Epidermal melanocyte (primary cell): Measurements from ENCODE around the gene MYRFL.
"Not testable (repeated sequence)": the region's sequence is repeated elsewhere in the genome, so short reads cannot be mapped to it uniquely, and the experiment has no call there.

ENCODE experiments used
- DNase-seq: peaks from one replicate; pipeline ENCODE4 v3.0.0; 2011; ENCODE audit warnings: low spot score; ENCODE audit not compliant: insufficient read length

MYRFL gene

DNA sequence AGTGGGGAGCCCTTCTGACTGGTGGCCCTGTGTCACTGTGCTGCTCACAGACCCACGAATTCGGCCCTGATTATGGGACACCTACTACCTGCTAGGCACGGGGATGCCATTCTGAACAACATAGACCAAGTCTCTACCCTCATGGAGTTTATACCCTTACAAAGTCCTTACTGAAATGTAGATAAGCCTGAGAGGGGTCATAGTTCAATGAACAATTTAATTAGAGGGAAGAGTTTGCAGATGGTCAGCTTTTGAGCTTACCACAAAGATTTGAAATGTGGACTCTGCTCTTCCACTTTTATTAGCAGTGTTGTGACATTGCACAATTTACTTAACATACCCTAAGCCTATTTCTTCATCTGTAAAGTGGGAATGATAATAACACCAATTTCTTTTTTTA, 161.1 kb downstream of the MYRFL start:
- no peak for DNase-seq

DNA sequence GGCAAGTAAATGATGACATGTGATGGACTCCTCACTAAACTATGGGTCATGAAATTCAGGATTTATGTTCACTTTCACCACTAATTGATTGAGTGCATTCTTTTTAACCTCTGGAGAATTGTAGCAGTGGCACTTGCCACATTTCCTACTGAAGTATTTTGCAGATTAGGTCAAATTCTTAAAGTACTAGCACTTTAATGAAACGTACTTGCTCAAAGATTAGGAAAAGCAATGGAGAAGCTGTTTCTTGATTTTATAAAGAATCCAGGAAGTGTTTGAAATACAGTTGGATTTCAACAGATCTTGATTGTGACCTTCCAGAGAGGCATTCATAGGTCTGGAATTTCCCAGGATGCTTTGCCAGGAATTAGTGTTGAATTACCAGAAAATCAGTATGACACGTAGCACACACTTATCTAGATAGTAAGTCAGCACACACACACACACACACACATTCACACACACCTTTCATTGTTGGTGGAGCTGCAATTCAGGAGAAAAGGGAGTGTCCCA, 162.6 kb downstream of the MYRFL start:
- DNase-seq = no peak

DNA sequence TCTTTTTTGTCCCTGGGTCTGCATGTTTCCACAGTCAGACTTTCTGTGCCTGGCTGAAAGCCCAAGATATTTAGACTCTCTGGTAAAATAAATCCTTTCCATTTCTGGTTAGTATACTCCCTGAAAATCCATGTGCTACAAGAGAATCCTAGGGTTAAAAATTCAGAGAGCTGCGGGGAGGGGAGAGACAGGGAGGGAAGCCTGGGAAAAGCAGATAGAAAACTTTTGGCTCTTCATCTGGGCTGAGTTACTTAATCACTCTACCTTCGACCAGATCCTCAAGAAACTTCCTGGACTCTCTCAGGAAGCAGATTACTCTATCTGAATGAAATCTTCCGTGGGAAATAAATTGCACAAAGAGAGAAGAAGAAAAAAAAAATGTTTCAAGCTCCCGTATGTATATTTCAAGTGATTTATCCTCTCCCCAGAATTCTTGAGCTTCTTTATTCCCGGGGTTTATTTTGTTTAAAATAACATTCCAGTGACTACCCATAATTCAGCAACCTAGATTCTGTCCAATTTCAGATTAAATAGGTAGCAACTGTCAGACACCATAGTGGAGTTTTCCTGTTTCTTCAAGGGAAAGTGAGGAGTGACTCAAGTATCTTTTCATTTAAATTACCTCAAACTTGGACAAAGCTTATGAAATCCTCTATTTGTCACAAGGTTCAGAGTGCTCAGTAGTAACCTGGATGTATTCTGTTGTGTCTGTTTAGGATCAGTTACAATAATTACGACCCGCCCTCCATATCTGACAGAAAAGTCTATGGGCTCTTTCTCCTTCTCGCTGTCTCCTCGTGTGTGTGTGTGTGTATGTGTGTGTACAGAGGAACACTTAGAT, 163.7 kb downstream of the MYRFL start:
- no peak for DNase-seq

DNA sequence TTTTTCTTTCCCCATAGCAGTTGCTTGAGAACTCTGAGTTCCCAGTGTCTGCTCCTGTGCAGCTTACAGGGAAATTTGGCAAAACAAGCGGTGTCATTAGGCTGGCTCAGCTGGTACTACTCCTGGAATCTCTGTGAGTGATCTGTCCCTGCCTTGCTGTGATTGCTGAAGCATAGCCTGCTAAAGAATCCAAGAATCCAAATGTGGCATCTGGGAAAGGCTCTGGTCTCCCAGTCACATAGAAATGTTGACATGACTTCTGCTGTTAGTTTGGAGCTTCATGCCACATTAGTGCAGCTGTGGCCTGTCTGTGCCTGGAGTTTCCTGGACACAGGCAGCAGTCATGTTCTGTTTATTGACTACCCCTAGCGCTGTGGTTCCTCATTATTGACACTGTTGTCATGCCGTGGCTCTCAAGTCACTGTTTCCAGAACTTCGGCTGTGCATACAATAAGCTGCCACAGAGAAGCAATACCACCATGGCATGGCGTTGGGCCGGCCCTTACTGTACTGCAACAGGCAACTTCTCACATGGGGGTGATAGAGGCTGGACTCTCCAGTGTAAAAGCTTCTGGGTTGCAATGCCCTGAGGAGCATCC, 166.8 kb downstream of the MYRFL start:
- DNase-seq = no peak

DNA sequence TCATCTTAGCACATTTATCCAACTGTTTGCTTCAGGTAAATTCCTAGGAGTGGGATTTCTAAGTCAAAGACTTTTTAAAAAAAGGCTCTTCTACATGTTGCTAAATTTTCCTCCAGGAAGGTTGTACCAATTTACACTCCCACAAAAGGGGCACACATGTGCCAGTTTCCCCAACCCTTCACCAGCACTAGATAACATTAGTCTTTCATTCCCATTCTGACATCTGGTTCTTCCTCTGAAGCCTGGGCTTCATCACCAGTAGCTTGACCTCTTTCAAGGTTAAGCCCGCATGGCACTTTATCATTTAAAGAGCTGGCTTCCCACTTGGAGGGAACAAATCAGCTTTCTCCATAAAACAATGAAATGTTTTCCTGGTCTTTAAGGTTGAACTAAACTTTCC, 168.4 kb downstream of the MYRFL start:
- DNase-seq = no peak

DNA sequence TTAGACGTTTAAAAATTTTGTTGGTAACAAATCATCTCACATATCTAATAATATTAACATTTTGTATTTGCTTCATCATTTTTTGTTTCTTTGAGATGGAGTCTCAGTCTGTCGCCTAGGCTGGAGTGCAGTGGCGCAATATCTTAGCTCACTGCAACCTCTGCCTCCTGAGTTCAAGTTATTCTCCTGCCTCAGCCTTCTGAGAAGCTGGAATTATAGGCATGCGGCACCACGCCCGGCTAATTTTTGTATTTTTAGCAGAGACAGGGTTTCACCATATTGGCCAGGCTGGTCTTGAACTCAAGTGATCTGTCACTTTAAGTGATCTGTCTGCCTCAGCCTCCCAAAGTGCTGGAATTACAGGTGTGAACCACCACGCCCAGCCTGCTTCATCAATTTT, 169.1 kb downstream of the MYRFL start:
- not testable (repeated sequence) for DNase-seq

DNA sequence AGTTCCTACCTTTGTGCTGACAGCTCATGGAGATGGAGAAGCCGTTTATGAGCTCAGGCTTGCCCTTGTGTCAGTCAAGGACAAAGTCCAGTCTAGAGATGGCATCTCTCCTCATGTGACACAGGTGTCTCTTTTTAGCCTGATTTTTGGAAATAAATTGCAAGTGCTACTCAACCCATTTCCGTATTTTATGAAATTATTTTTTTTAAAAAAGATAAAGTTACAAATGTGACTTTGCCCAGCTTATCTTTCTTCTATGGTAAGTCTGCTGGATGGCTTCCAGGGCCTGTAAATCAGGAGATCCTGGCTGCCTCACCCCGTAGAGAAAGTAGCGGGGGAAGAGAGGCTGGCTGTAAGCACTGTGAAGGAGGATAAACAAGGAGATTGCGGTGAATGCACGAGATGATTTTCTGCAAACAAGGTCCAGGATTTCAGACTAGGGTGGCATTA, 169.7 kb downstream of the MYRFL start:
- no peak for DNase-seq

DNA sequence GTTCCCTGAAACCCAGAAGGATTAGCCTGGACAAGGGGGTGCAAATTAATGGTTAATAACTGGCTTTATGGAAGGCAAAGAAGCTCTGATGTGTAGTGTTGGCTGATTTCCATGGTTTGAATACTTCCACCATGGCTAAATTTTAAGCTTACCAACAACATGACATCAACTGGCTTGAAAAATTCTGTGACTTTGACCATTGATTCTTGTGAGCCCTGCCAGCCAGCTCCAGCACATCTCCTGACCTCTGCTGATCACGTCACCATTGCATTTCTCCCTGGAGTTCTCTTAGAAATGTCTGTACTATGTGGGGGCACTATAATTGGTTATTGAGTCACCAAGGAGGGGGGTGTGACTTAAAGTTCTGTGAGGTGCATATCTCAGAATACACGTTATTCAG, 171.2 kb downstream of the MYRFL start:
- DNase-seq = no peak

DNA sequence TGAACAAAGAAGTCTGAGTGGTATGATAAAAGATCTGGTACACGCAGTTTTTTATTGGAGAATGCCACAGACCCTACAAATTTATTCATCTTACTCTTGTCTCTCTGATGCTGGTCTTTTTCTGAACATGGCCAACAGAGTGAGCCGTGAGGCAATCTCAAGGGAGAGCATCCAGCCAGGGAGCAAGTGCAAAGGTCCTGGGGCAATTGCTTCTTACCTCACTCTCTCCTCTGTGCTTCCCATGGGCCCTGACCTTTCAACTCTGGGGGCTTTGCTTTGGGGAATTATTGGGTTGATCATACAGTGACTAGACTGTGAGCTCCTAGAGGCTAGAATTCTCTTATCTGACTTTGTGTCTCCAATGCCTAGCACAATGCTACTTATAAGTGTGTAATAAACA, 171.7 kb downstream of the MYRFL start:
- no peak for DNase-seq

DNA sequence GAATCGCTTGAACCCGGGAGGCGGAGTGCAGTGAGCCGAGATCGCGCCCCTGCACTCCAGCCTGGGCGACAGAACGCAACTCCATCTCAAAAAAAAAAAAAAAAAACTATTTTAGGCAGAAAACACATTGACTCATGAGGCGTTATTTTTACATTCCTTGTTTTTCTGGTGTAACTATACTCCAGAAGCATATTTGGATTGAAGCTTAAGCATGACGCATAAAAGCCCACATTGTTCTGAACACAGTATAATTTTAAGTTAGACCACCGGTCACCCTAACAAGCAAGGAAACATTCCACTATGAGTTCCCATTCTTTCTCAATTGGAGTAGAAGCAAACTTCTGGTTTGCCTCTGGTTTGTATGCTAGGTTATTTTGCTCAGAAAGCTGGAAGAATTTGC, 173.0 kb downstream of the MYRFL start:
- DNase-seq = no peak

DNA sequence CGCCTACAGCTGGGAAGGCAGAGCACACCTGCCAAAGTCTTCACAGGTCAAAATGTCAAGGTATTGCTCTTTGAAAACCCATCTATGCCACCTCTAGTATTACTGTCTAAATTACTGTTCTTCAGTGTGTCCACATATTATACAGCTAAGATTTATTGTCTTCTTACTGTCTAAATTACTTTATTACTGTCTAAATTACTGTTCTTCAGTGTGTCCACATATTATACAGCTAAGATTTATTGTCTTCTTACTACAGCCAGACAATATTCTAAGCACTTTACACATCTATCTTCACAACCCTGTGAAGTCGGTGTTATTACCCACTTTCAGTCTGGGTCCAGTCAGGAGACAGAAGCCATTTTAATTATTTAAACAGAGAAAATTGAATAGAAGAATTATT, 173.9 kb downstream of the MYRFL start:
- DNase-seq = no peak

DNA sequence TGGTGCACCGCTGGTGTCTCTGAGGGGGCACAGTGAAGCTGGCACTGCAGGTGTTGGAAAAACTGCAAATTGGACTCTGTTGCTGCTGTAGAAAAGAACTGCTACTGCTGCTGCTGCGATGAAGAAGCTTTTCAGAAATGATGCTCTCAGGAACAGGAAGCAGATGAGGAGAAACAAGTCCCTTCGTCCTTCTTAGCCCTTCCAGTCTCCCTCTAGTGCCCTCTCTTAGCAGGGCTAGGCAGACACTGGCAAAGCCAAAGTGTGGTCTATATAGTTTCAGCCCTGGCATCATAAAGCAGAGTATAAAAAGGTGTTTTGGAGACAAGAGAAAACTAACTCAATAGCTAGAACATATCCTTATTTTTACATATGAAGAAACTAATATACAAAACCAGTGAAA, 174.5 kb downstream of the MYRFL start:
- DNase-seq = no peak

DNA sequence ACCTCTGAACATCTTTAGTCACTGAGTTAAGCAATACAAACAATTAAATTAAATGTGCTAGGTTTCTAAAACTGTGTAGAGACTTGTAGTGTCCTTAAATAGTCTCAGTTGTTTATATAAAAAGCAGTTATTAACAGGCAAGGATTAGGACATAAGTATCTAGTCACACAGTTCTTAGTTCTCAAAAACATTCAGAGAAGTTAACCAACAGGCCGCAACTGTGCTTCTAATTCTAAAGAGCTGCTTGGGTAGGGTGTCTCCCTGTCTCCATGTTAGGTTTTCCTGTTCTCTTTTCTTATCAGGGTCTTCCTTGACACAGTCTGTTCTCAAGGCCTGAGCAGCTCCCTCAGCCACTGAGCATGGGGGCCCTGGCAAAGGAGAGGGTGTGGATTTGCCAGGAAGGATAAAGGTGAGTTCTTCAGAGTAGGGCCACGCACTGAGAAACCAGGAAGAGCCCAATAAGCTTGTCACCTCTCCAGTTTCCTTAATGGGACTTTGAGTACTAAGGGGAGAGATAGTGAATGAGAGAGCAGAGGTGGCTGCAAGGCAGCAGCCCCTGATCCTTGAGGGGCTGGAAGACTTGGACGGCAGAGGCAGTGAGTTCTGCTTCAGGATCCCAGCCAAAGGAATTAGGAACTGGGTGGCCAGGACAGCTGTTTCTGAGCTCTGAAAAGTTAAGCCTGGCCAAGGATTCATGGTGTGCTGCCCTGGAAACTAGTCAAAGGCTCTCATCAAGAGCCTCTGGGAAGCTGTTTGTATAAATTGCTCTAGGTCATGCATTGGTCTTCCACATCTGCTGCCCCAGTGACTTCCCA, 177.3 kb downstream of the MYRFL start:
- DNase-seq = no peak

DNA sequence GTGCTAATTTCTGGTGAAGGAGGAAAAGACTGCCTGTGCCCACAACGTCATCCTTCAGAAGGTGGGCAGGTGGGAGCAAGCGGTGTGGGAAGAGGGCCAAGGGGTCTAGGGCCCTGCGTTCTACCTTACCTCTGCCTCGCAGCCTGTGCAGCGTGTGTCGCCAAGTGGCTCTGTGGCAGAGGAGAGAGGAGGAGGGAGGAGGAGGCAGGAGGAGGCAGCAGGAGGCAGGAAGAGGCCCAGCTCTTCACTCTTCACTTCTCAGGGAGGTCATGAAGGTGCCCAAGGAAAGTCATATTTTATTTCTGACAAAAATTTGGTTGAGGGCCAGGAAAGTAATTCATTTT, 177.9 kb downstream of the MYRFL start:
- DNase-seq = no peak

DNA sequence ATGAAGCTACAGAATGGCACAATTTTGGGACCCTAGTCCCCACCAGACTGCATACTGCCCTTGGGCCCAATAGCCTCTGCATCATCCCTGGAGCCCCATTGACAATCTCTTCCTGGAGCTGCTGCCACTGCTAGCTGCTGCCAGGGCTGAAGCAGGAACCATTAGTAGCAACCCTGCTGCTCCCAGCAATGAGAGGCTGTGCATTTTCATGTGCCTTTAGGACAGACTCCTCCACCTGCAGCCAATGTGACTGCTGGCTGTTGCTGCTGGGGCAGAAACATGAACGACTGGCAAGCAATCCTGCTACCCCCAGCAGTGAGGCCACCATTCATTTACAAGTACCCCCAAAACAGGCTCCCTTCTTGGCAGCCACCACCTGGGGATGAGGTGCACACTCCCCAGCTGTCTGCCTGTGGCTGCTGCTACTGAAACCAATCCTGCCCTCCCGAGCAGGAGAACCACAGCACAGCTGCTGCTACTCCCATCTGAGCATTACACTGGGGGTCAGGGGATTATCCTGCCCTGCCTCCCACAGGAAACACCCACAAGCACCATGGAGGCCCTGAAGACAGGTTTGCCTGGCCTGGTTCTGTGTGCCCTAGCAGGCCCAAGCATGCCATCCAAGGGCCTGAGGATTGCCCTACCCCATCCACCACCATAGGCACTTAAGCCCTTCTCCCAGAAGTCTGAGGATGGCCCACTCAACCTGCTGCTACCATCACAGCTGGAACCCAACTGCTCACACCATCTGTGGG, 181.0 kb downstream of the MYRFL start:
- DNase-seq = no peak

DNA sequence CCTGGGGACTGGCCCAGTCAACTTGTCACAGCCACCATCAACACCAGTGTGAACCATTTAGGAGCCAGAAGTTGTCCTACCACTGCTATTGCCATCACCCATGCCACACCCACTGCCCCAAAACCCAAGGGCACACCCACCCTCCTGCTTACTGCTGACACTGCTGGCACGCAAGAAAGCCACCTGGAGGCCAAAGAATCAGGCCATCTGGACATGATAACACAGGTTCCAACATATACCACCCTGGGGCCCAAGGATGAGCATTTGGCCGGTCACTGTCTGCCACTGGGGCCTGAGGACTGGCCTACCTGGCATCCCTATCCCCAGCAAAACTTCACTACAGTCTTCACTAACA, 181.6 kb downstream of the MYRFL start:
- no peak for DNase-seq

DNA sequence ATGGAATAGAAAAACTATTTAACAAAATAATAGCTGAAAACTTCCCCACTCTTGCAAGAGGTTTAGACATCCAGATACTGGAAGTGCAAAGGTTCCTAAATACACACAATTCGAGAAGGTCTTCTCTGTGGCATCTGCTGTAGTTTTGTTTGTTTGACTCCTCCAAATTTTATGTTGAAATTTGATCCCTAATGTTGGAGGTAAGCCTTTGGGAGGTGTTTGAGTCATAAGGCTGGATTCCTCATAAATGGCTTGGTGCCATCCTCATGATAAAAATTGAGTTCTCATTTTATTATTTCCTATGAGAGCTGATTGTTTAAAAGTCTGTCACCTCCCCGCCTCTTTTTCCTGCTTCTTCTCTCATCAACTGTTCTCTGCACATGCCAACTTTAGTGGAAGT, 182.7 kb downstream of the MYRFL start:
- no peak for DNase-seq
